Prostate gland (tissue), 2 donors: ENCODE data around the gene DLL4. TPM values are rescaled to one million over a fixed set of nuclear protein-coding genes. Genes with fewer than 3 reads are reported as not detected.
A peak's percentile ranks its signal among the peaks of the same experiment; 100 is the strongest.
"Not testable (repeated sequence)": the region's sequence is repeated elsewhere in the genome, so short reads cannot be mapped to it uniquely, and the experiment has no call there.

ENCODE experiments used
- DNase-seq: peaks from one replicate; pipeline ENCODE4 v3.0.0-alpha.2; 2019; ENCODE audit warnings: low spot score
- H3K27ac ChIP-seq, 2 donors: fragments of 200-600 bp; sonication (generic); 2 replicates each; pipeline ENCODE4 v1.5.1; 2017 to 2019
- H3K27me3 ChIP-seq: fragments of 200-600 bp; sonication (generic); replicated peaks from 2 replicates; pipeline ENCODE4 v1.5.1; 2019; ENCODE audit not compliant: insufficient read depth
- H3K36me3 ChIP-seq, 2 donors: fragments of 200-600 bp; sonication (generic); 1 replicate in 1 of 2; 2 replicates in 1 of 2; pipeline versions ENCODE4 v1.5.1 to v1.8.1; 2017 to 2019
- H3K4me1 ChIP-seq: fragments of 200-600 bp; sonication (generic); replicated peaks from 2 replicates; pipeline ENCODE4 v1.5.1; 2019
- H3K4me3 ChIP-seq, 2 donors: fragments of 200-600 bp; sonication (generic); 2 replicates each; pipeline ENCODE4 v1.5.1; 2017 to 2019
- H3K9me3 ChIP-seq: fragments of 200-600 bp; sonication (generic); 2 replicates; pipeline ENCODE4 v1.5.1; 2017
- CTCF ChIP-seq, 4 experiments: fragments of 200-600 bp in 2 of 4; fragments of 450-650 bp in 2 of 4; sonication (generic) in 2 of 4; IDR thresholded peaks; 1 replicate in 3 of 4; 2 replicates in 1 of 4; pipeline ENCODE4 v1.5.1; 2016 to 2019; ENCODE audit warnings: antibody characterized with exemption in 4 of 4, mild to moderate bottlenecking in 2 of 4, moderate library complexity in 2 of 4
- POLR2A ChIP-seq: fragments of 450-650 bp; IDR thresholded peaks from one replicate; pipeline ENCODE4 v1.6.1; 2016; ENCODE audit warnings: antibody characterized with exemption, mild to moderate bottlenecking
- POLR2AphosphoS5 ChIP-seq: sonication (generic); formaldehyde crosslinking; IDR thresholded peaks from one replicate; pipeline ENCODE4 v1.6.1; 2017; ENCODE audit warnings: antibody characterized with exemption
- WGBS: methylation state at CpG from one replicate; pipeline ENCODE4 v1.1.5; 2018; 5-methylcytosine and 5-hydroxymethylcytosine counted together
- intact Hi-C: fragments of 100-400 bp; cut with DNase I; formaldehyde crosslinking; loops from one replicate; pipeline ENCODE4 v1.14.2; 2022
- total RNA-seq, 2 donors: library from RNA; depleted of rRNA; stranded (reverse); fragments of >200 nt; gene quantifications; one replicate each; pipeline ENCODE4 v1.1.0, GENCODE V29; 2016

The DLL4 gene
- total RNA-seq, 2 donors from 2014 or later: 6.2 to 6.5 TPM

- 47% methylated on average over 23 of the region's 23 CpGs for WGBS
- no peak for TF ChIP-seq POLR2AphosphoS5
- no peak for TF ChIP-seq POLR2A
- no peak for TF ChIP-seq CTCF (IDR thresholded peaks at IDR 0.05)
- Histone ChIP-seq H3K9me3 (no peaks in the 10 kb centered on the region), H3K36me3 (no peaks in the 10 kb centered on the region), H3K4me1 (peaks cover 5% of the 10 kb centered on the region), H3K27me3 (no peaks in the 10 kb centered on the region), H3K4me3 (peak overlapping the region; percentile 60 to 65), H3K27ac (peak overlapping the region; percentile 52 to 60)
- DNase-seq: no peak
- intact Hi-C loops: loop anchor here (5.0 kb wide), 1 partner anchor 65 kb away; no protein-coding TSS in a partner anchor
These were observed 23.3 kb downstream of the DLL4 start for GRCh38 chr15:40952301-40952900.

- H3K27ac ChIP-seq: peak within 1 kb of the TSS; percentile 52 to 60
- H3K4me1 ChIP-seq: peaks cover 5% of the 10 kb centered on the region
- H3K36me3 ChIP-seq: no peaks in the 10 kb centered on the region
- TF ChIP-seq POLR2A (peak; percentile 39), POLR2AphosphoS5 (peak; percentile 75), CTCF (IDR thresholded peaks at IDR 0.05) (peak in 1 of 4 experiments; percentile 18)
- H3K9me3 ChIP-seq: no peaks in the 10 kb centered on the region
- peak; percentile 96 for DNase-seq
- no peaks in the 10 kb centered on the region for H3K27me3 ChIP-seq
- WGBS: 2% methylated on average over 40 of the region's 72 CpGs
- intact Hi-C loops: loop anchor here (5.0 kb wide), 1 partner anchor 64 kb away; no protein-coding TSS in a partner anchor
- H3K4me3 ChIP-seq: peak within 1 kb of the TSS; percentile 60 to 65
These were observed 24.0 kb downstream of the DLL4 start, which contains the start of gene CHAC1 for GRCh38 chr15:40952901-40953712. TSS of gene CHAC1 (plus strand) at chr15:40953471. CDS start at chr15:40953584, 113 bp downstream.

- DNase-seq: no peak
- TF ChIP-seq CTCF (IDR thresholded peaks at IDR 0.05): no peak
- no peak for TF ChIP-seq POLR2A
- no peak for TF ChIP-seq POLR2AphosphoS5
- WGBS: 3% methylated on average over 15 of the region's 17 CpGs
- no peaks in the 10 kb centered on the region for H3K27me3 ChIP-seq
- H3K4me1 ChIP-seq: peaks cover 5% of the 10 kb centered on the region
- peak overlapping the region in 1 of 2 donors; percentile 43 for H3K27ac ChIP-seq
- H3K9me3 ChIP-seq: no peaks in the 10 kb centered on the region
- peak overlapping the region; percentile 60 to 65 for H3K4me3 ChIP-seq
- intact Hi-C loops: loop anchor here (5.0 kb wide), 1 partner anchor 64 kb away; no protein-coding TSS in a partner anchor
- H3K36me3 ChIP-seq: no peaks in the 10 kb centered on the region
These were observed 24.6 kb downstream of the DLL4 start for GRCh38 chr15:40953713-40954074.

- not testable (repeated sequence) for H3K9me3 ChIP-seq, DNase-seq, H3K27ac ChIP-seq, H3K27me3 ChIP-seq, H3K4me3 ChIP-seq, H3K4me1 ChIP-seq, H3K36me3 ChIP-seq
- intact Hi-C loops: loop anchor here (5.0 kb wide), 1 partner anchor 63 kb away; no protein-coding TSS in a partner anchor
- WGBS: 72% methylated on average over 8 of the region's 8 CpGs
These were observed 25.2 kb downstream of the DLL4 start for GRCh38 chr15:40954158-40954848.
